Suprapubic skin (tissue), 4 donors: ENCODE results near the gene SMC3. TPM values are rescaled to one million over a fixed set of nuclear protein-coding genes. Genes with fewer than 3 reads are reported as not detected.
A peak's percentile ranks its signal among the peaks of the same experiment; 100 is the strongest.

Source experiments
- DNase-seq, 2 donors: peaks; one replicate each; pipeline ENCODE4 v3.0.0-alpha.2; 2019; ENCODE audit warnings: low spot score in 2 of 2
- H3K27ac ChIP-seq: fragments of 200-600 bp; sonication (generic); one replicate; pipeline ENCODE4 v1.5.1; 2019
- H3K27me3 ChIP-seq: fragments of 200-600 bp; sonication (generic); one replicate; pipeline ENCODE4 v1.5.1; 2019
- H3K36me3 ChIP-seq: fragments of 200-600 bp; sonication (generic); one replicate; pipeline ENCODE4 v1.5.1; 2019
- H3K4me1 ChIP-seq: fragments of 200-600 bp; sonication (generic); one replicate; pipeline ENCODE4 v1.5.1; 2019
- H3K4me3 ChIP-seq: fragments of 200-600 bp; sonication (generic); one replicate; pipeline ENCODE4 v1.5.1; 2019; ENCODE audit warnings: mild to moderate bottlenecking
- H3K9me3 ChIP-seq: fragments of 200-600 bp; sonication (generic); one replicate; pipeline ENCODE4 v1.5.1; 2019
- CTCF ChIP-seq, 2 donors: fragments of 200-600 bp in 1 of 2; fragments of 450-650 bp in 1 of 2; sonication (generic) in 1 of 2; IDR thresholded peaks; one replicate each; pipeline ENCODE4 v1.5.1; 2016 to 2019; ENCODE audit warnings: antibody characterized with exemption in 2 of 2, mild to moderate bottlenecking in 1 of 2, moderate library complexity in 1 of 2
- EP300 ChIP-seq: sonication (generic); formaldehyde crosslinking; IDR thresholded peaks from one replicate; pipeline ENCODE4 v1.6.1; 2017; ENCODE audit warnings: antibody characterized with exemption
- POLR2A ChIP-seq, 2 donors: fragments of 450-650 bp; IDR thresholded peaks; one replicate each; pipeline ENCODE4 v1.6.1; 2017; ENCODE audit warnings: antibody characterized with exemption in 2 of 2, mild to moderate bottlenecking in 2 of 2, moderate library complexity in 2 of 2
- POLR2AphosphoS5 ChIP-seq, 3 donors: sonication (generic); formaldehyde crosslinking; IDR thresholded peaks; one replicate each; pipeline ENCODE4 v1.6.1; 2017; ENCODE audit warnings: antibody characterized with exemption in 3 of 3
- WGBS: methylation state at CpG from one replicate; pipeline ENCODE4 v1.1.5; 2018; 5-methylcytosine and 5-hydroxymethylcytosine counted together
- total RNA-seq, 4 donors: library from RNA; depleted of rRNA; stranded (reverse); fragments of >200 nt; gene quantifications; one replicate each; pipeline ENCODE4 v1.1.0, GENCODE V29; 2016

The SMC3 gene
- total RNA-seq, 4 donors from 2014 or later: 18.9 to 33.5 (median 23.3) TPM

- Histone ChIP-seq H3K27ac (no peak overlapping the region), H3K4me1 (no peaks in the 10 kb centered on the region), H3K4me3 (no peak overlapping the region), H3K27me3 (no peaks in the 10 kb centered on the region), H3K9me3 (no peaks in the 10 kb centered on the region), H3K36me3 (no peaks in the 10 kb centered on the region)
- 100% methylated on average over 1 of the region's 1 CpG for WGBS
- DNase-seq: no peak
- TF ChIP-seq POLR2AphosphoS5 (IDR thresholded peaks at IDR 0.05): peak in 1 of 3 donors; percentile 15
- no peak for TF ChIP-seq CTCF (IDR thresholded peaks at IDR 0.05)
Observed at GRCh38 chr10:110632591-110633215, 65.2 kb downstream of the SMC3 start.

GRCh38 chr10:110634527-110635209, 67.2 kb downstream of the SMC3 start:
- 36% methylated on average over 9 of the region's 9 CpGs for WGBS
- TF ChIP-seq CTCF (IDR thresholded peaks at IDR 0.05): no peak
- no peak for TF ChIP-seq EP300
- TF ChIP-seq POLR2A (IDR thresholded peaks at IDR 0.05): no peak
- TF ChIP-seq POLR2AphosphoS5 (IDR thresholded peaks at IDR 0.05): no peak
- H3K27ac ChIP-seq: no peak overlapping the region
- H3K36me3 ChIP-seq: no peaks in the 10 kb centered on the region
- no peaks in the 10 kb centered on the region for H3K9me3 ChIP-seq
- H3K4me3 ChIP-seq: no peak overlapping the region
- no peak for DNase-seq
- no peaks in the 10 kb centered on the region for H3K4me1 ChIP-seq
- H3K27me3 ChIP-seq: no peaks in the 10 kb centered on the region

- Histone ChIP-seq H3K4me3 (no peak overlapping the region), H3K4me1 (no peaks in the 10 kb centered on the region), H3K9me3 (no peaks in the 10 kb centered on the region), H3K36me3 (no peaks in the 10 kb centered on the region), H3K27me3 (peaks cover 4% of the 10 kb centered on the region), H3K27ac (no peak overlapping the region)
- WGBS: 96% methylated on average over 2 of the region's 2 CpGs
- DNase-seq: no peak
- TF ChIP-seq POLR2AphosphoS5 (IDR thresholded peaks at IDR 0.05) (no peak), CTCF (IDR thresholded peaks at IDR 0.05) (no peak), EP300 (no peak), POLR2A (IDR thresholded peaks at IDR 0.05) (no peak)
Observed at GRCh38 chr10:110636572-110636931, 69.1 kb downstream of the SMC3 start.

GRCh38 chr10:110636932-110637557, 69.5 kb downstream of the SMC3 start:
- H3K27ac ChIP-seq: no peak overlapping the region
- no peaks in the 10 kb centered on the region for H3K4me1 ChIP-seq
- no peak for DNase-seq
- H3K4me3 ChIP-seq: no peak overlapping the region
- H3K27me3 ChIP-seq: peaks cover 7% of the 10 kb centered on the region
- H3K36me3 ChIP-seq: no peaks in the 10 kb centered on the region
- 70% methylated on average over 5 of the region's 6 CpGs for WGBS
- H3K9me3 ChIP-seq: no peaks in the 10 kb centered on the region
- TF ChIP-seq POLR2A (IDR thresholded peaks at IDR 0.05): no peak
- no peak for TF ChIP-seq EP300
- TF ChIP-seq POLR2AphosphoS5 (IDR thresholded peaks at IDR 0.05): no peak
- TF ChIP-seq CTCF (IDR thresholded peaks at IDR 0.05): no peak

GRCh38 chr10:110637558-110638053, 70.1 kb downstream of the SMC3 start:
- Histone ChIP-seq H3K36me3 (no peaks in the 10 kb centered on the region), H3K27me3 (peaks cover 12% of the 10 kb centered on the region), H3K4me3 (no peak overlapping the region), H3K4me1 (no peaks in the 10 kb centered on the region), H3K27ac (no peak overlapping the region), H3K9me3 (no peaks in the 10 kb centered on the region)
- WGBS: 61% methylated on average over 10 of the region's 10 CpGs
- no peak for DNase-seq
- TF ChIP-seq POLR2AphosphoS5 (IDR thresholded peaks at IDR 0.05): no peak
